Panc1 (cell line): ENCODE measurements around the gene MAPRE2. TPM values are rescaled to one million over a fixed set of nuclear protein-coding genes. Genes with fewer than 3 reads are reported as not detected.

ENCODE experiments used
- ATAC-seq: fragments of 200-7000 bp; cut with Tn5 transposase; 2 replicates; pipeline ENCODE4 v1.9.1; 2020; ENCODE audit warnings: mild to moderate bottlenecking, moderate library complexity
- Bru-seq: library from RNA; stranded (reverse); fragments of 400-500 nt; gene quantifications from one replicate; lab custom pipeline; 2021; lab: Mats Ljungman, UMichigan
- BruChase-seq, 2 experiments: library from RNA; stranded (reverse); fragments of 400-500 nt; gene quantifications; one replicate each; lab custom pipeline; 2021; lab: Mats Ljungman, UMichigan
- BruUV-seq: library from RNA; stranded (reverse); fragments of 400-500 nt; replicated peaks from 2 replicates; lab custom pipeline; 2021; lab: Mats Ljungman, UMichigan
- CTCF ChIA-PET: fragments of 300-600 bp; sonication (Branson Sonifier 250); formaldehyde crosslinking; loops from one replicate; lab custom pipeline; 2022; ENCODE audit warnings: antibody characterized with exemption; lab: Charles Lee
- POLR2A ChIA-PET: fragments of 300-600 bp; sonication (Branson Sonifier 250); formaldehyde crosslinking; loops from one replicate; lab custom pipeline; 2022; ENCODE audit warnings: antibody characterized with exemption; lab: Charles Lee
- DNase-seq: peaks from one replicate; pipeline ENCODE4 v3.0.0-alpha.2; 2010; ENCODE audit warnings: low read depth, low spot score
- H3K27ac ChIP-seq: 2 replicates; pipeline ENCODE4 v1.5.1; 2011; ENCODE audit warnings: mild to moderate bottlenecking, low read length, inconsistent platforms
- H3K27me3 ChIP-seq: fragments of 200-500 bp; sonication (Bioruptor generic); 2 replicates; pipeline ENCODE4 v1.6.0; 2014; ENCODE audit warnings: low read length, inconsistent platforms; ENCODE audit not compliant: control insufficient read depth, insufficient read depth
- H3K36me3 ChIP-seq: fragments of 200-500 bp; sonication (Bioruptor generic); 2 replicates; pipeline ENCODE4 v1.5.1; 2014; ENCODE audit warnings: inconsistent platforms, mild to moderate bottlenecking, low read length, moderate library complexity; ENCODE audit not compliant: control insufficient read depth, insufficient read depth
- H3K4me1 ChIP-seq: 2 replicates; pipeline ENCODE4 v1.5.1; 2011; ENCODE audit warnings: inconsistent platforms, mild to moderate bottlenecking, low read length, moderate library complexity; ENCODE audit not compliant: control insufficient read depth, insufficient read depth
- H3K4me3 ChIP-seq, 2 experiments: 2 replicates each; pipeline ENCODE4 v1.5.1; 2011 to 2012; ENCODE audit warnings: low read depth in 2 of 2, low read length in 2 of 2, mild to moderate bottlenecking in 2 of 2, inconsistent platforms in 1 of 2, moderate library complexity in 1 of 2
- H3K9me3 ChIP-seq: fragments of 200-500 bp; sonication (Bioruptor generic); 2 replicates; pipeline ENCODE4 v1.5.1; 2014; ENCODE audit warnings: low read depth, mild to moderate bottlenecking, inconsistent platforms, low read length, moderate library complexity; ENCODE audit not compliant: control insufficient read depth, insufficient read depth
- POLR2AphosphoS5 ChIP-seq: IDR thresholded peaks from 2 replicates; pipeline ENCODE4 v1.6.1; 2012; ENCODE audit warnings: mild to moderate bottlenecking, low read depth, low read length, moderate library complexity
- SIN3A ChIP-seq: IDR thresholded peaks from 2 replicates; pipeline ENCODE4 v1.6.1; 2012; ENCODE audit warnings: low read depth, mild to moderate bottlenecking, low read length, moderate library complexity, borderline replicate concordance; ENCODE audit not compliant: insufficient read depth
- TCF7L2 ChIP-seq: IDR thresholded peaks from 2 replicates; pipeline ENCODE4 v1.6.1; 2011; ENCODE audit warnings: mild to moderate bottlenecking, low read depth, low read length, inconsistent platforms
- in situ Hi-C: cut with HindIII; loops from 2 replicates; pipeline ENCODE4 v1.10.0; 2016; ENCODE audit warnings: low sequenced_read_pairs, low pct_unique_long_range_greater_than_20kb
- intact Hi-C: fragments of 100-400 bp; cut with micrococcal nuclease; formaldehyde crosslinking; loops from one replicate; pipeline ENCODE4 v1.10.0; 2022; ENCODE audit not compliant: unreplicated experiment
- long read RNA-seq: library from polyadenylated mRNA; unstranded; transcript quantifications from one replicate; pipeline ENCODE4 v2.0.0, GENCODE V29; 2021; ENCODE audit not compliant: unreplicated experiment
- polyA plus RNA-seq: library from polyadenylated mRNA; unstranded; fragments of >200 nt; gene quantifications from one replicate; pipeline ENCODE4 v1.2.1, GENCODE V29; 2012; ENCODE audit warnings: missing spikeins; ENCODE audit not compliant: insufficient read length
- total RNA-seq: library from RNA; stranded (reverse); gene quantifications from one replicate; pipeline ENCODE4 v1.2.1, GENCODE V29; 2021; ENCODE audit not compliant: unreplicated experiment
- TF ChIP-seq, protein P1 (sequence below), 2 experiments: IDR thresholded peaks; 2 replicates each; pipeline ENCODE4 v1.6.1; 2011 to 2012; ENCODE audit warnings: low read depth in 2 of 2, control low read depth in 1 of 2, low read length in 1 of 2, mild to moderate bottlenecking in 1 of 2, moderate library complexity in 1 of 2; ENCODE audit not compliant: insufficient read depth in 1 of 2
- TF ChIP-seq, protein P2 (sequence below): fragments of 450-650 bp; IDR thresholded peaks from 2 replicates; pipeline ENCODE4 v1.5.1; 2017; ENCODE audit warnings: mild to moderate bottlenecking

MAPRE2 gene
- total RNA-seq (14.1 TPM), Bru-seq, nascent RNA (percentile 52 among the genes with signal in this experiment), BruChase-seq, experiment 1, labeled RNA remaining after a 2-hour chase (percentile 41 among the genes with signal in this experiment), BruChase-seq, experiment 2, labeled RNA remaining after a 6-hour chase (percentile 48 among the genes with signal in this experiment)
- polyA plus RNA-seq, result 8.9 TPM
- long read RNA-seq, full-length matches to known transcripts, result 24 of 34 reads
- long read RNA-seq, partial matches to known transcripts, result 4 of 34 reads
- long read RNA-seq, other reads (novel, unspliced or antisense), result 6 of 34 reads

DNA sequence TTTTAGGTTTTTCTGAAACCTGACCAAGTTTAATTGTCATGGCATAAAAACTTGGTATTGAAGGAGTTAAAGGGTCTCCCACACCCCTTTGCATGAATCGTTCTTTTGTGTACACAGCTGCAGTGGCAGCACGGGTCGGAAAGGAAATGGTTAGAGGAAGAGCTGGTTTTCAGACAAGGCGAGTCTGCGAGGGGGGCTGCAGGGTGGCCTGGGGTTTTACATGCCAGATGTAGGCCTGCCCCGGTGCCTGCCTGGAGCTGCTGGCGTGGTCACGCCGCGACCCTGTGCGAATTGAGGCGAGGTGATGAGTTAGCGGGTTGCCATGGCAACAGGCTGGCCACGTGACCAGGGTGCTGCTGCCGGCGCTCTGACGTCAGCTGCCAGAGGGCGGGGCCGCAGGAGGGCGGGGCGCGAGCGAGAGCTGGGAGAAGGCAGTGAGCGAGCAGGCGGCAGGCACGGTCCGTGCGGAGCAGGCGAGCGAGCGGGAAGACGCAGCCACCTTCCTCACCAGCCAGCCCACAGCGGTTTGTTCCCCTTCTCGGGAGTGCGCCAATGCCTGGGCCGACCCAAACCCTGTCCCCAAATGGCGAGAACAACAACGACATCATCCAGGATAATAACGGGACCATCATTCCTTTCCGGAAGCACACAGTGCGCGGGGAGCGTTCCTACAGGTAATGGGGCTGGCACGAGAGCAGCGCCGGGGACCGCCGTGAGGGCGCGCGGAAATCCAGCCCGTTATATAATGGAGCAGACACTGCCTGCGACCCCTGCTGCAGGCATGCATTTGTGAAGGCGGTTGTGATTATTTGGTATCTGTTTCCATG is at the start of gene MAPRE2:
Gene MAPRE2, plus strand, starts transcription at position 426 of the 827 bp plus-strand sequence. Its CDS starts 127 bp downstream, at position 553.
- H3K9me3 ChIP-seq, result no peaks in the 10 kb centered on the region
- H3K36me3 ChIP-seq, result no peaks in the 10 kb centered on the region
- ATAC-seq (peak; percentile 98), DNase-seq (peak; percentile 65)
- CTCF ChIA-PET, result interaction anchor here (1.2 kb wide), 1 partner anchor 102 kb away, joined by 4 read pairs; no protein-coding TSS in a partner anchor
- POLR2A ChIA-PET, result interaction anchor here (0.6 kb wide), 1 partner anchor 62 kb away, joined by 3 read pairs; no protein-coding TSS in a partner anchor
- in situ Hi-C loops (no loop called here), intact Hi-C loops (no loop called here)
- H3K4me1 ChIP-seq, result peaks cover 8% of the 10 kb centered on the region
- peak within 1 kb of the TSS; percentile 85 to 86 for H3K4me3 ChIP-seq
- BruUV-seq, result no TSS peak
- H3K27ac ChIP-seq, result peak within 1 kb of the TSS; percentile 77
- no peaks in the 10 kb centered on the region for H3K27me3 ChIP-seq
- no peak for TF ChIP-seq TCF7L2
- TF ChIP-seq, protein P1, sequence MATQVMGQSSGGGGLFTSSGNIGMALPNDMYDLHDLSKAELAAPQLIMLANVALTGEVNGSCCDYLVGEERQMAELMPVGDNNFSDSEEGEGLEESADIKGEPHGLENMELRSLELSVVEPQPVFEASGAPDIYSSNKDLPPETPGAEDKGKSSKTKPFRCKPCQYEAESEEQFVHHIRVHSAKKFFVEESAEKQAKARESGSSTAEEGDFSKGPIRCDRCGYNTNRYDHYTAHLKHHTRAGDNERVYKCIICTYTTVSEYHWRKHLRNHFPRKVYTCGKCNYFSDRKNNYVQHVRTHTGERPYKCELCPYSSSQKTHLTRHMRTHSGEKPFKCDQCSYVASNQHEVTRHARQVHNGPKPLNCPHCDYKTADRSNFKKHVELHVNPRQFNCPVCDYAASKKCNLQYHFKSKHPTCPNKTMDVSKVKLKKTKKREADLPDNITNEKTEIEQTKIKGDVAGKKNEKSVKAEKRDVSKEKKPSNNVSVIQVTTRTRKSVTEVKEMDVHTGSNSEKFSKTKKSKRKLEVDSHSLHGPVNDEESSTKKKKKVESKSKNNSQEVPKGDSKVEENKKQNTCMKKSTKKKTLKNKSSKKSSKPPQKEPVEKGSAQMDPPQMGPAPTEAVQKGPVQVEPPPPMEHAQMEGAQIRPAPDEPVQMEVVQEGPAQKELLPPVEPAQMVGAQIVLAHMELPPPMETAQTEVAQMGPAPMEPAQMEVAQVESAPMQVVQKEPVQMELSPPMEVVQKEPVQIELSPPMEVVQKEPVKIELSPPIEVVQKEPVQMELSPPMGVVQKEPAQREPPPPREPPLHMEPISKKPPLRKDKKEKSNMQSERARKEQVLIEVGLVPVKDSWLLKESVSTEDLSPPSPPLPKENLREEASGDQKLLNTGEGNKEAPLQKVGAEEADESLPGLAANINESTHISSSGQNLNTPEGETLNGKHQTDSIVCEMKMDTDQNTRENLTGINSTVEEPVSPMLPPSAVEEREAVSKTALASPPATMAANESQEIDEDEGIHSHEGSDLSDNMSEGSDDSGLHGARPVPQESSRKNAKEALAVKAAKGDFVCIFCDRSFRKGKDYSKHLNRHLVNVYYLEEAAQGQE (IDR thresholded peaks at IDR 0.05; ENCODE audit: insufficient read depth in 1 of 2, low read depth in 2 of 2, low read length in 1 of 2), result no peak
- peak; percentile 39; the same call in 1 of the 2 replicates for TF ChIP-seq POLR2AphosphoS5
- TF ChIP-seq, protein P2, sequence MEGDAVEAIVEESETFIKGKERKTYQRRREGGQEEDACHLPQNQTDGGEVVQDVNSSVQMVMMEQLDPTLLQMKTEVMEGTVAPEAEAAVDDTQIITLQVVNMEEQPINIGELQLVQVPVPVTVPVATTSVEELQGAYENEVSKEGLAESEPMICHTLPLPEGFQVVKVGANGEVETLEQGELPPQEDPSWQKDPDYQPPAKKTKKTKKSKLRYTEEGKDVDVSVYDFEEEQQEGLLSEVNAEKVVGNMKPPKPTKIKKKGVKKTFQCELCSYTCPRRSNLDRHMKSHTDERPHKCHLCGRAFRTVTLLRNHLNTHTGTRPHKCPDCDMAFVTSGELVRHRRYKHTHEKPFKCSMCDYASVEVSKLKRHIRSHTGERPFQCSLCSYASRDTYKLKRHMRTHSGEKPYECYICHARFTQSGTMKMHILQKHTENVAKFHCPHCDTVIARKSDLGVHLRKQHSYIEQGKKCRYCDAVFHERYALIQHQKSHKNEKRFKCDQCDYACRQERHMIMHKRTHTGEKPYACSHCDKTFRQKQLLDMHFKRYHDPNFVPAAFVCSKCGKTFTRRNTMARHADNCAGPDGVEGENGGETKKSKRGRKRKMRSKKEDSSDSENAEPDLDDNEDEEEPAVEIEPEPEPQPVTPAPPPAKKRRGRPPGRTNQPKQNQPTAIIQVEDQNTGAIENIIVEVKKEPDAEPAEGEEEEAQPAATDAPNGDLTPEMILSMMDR, result no peak
- TF ChIP-seq SIN3A, result no peak

DNA sequence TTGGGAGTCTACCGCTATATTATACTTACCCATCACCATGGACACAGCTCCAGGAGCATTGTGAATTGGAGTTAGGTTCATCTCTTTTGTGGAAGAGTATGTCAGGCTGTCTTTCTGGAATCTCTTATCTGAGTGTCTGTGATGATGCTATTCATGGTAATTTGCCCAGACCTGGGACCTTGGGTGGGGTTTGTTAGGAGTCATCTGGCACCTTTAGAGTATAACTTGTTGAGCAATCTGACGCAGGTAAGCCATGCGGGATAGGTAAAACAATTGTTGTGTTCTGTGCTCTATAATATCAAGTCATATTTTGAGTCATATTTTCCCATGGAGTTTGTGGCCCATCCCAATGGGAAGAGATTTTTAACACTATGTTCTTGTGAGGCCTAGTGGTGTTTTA is 49.7 kb upstream of the MAPRE2 start:
- Histone ChIP-seq H3K27me3 (no peaks in the 10 kb centered on the region), H3K36me3 (no peaks in the 10 kb centered on the region), H3K9me3 (no peaks in the 10 kb centered on the region), H3K27ac (no peak overlapping the region), H3K4me1 (0 out of 2 replicates have a peak, but pooled peaks cover 3% of the 10 kb centered on the region), H3K4me3 (no peak overlapping the region)
- TF ChIP-seq, protein P1 (IDR thresholded peaks at IDR 0.05; ENCODE audit: insufficient read depth in 1 of 2, low read depth in 2 of 2, low read length in 1 of 2), result no peak
- TF ChIP-seq TCF7L2, result no peak
- TF ChIP-seq, protein P2, result no peak
- no peak for TF ChIP-seq POLR2AphosphoS5
- TF ChIP-seq SIN3A, result no peak
- DNase-seq, result no peak
- intact Hi-C loops, result no loop called here
- CTCF ChIA-PET, result no interaction called here
- POLR2A ChIA-PET, result no interaction called here
- no peak for ATAC-seq
- in situ Hi-C loops, result no loop called here
- no TSS peak for BruUV-seq
